NCI-H460 (cell line): ENCODE data around the gene EPHB4. TPM values are rescaled to one million over a fixed set of nuclear protein-coding genes. Genes with fewer than 3 reads are reported as not detected.

Experiments used
- DNase-seq: peaks from one replicate; pipeline ENCODE4 v3.0.0-alpha.2; 2016; ENCODE audit warnings: low read depth; ENCODE audit errors: extremely low read depth
- polyA plus RNA-seq: library from polyadenylated mRNA; depleted of rRNA; stranded (reverse); fragments of >200 nt; gene quantifications from 2 replicates; pipeline ENCODE4 v1.2.3, GENCODE V29; 2014; cell fraction: nucleus; rRNA removed
- total RNA-seq: library from RNA; depleted of rRNA; stranded (reverse); fragments of >200 nt; shearing (Covaris generic); gene quantifications from 2 replicates; pipeline ENCODE4 v1.2.3, GENCODE V29; 2014; rRNA removed

EPHB4 gene
- 45.3 and 49.1 TPM in 2 replicates for total RNA-seq
- 41.7 and 47.0 TPM in 2 replicates for polyA plus RNA-seq

GRCh38 chr7:100827330-100828226, at the start of gene EPHB4:
Gene EPHB4, minus strand, starts transcription at chr7:100827523. Its CDS starts 493 bp downstream, at chr7:100827030.
- DNase-seq, result peak; percentile 73

GRCh38 chr7:100875356-100875751, 48.0 kb upstream of the EPHB4 start:
- DNase-seq, result no peak

- DNase-seq, result peak; percentile 98
These were observed 47.4 kb upstream of the EPHB4 start, which contains the start of gene SRRT for GRCh38 chr7:100874577-100875355. Gene SRRT, plus strand, starts transcription at chr7:100875103. Its CDS starts 488 bp downstream, at chr7:100875591.

GRCh38 chr7:100874300-100874576, 46.9 kb upstream of the EPHB4 start:
- no peak for DNase-seq

GRCh38 chr7:100873599-100874299, 46.4 kb upstream of the EPHB4 start:
- DNase-seq, result no peak

- no peak for DNase-seq
These were observed 40.6 kb upstream of the EPHB4 start for GRCh38 chr7:100867776-100868485.

- DNase-seq, result peak; percentile 76
These were observed 39.9 kb upstream of the EPHB4 start, which contains the start of gene TRIP6 for GRCh38 chr7:100867040-100867775. Gene TRIP6, plus strand, starts transcription at chr7:100867387. Its CDS starts 111 bp downstream, at chr7:100867498.

GRCh38 chr7:100866729-100867039, 39.4 kb upstream of the EPHB4 start:
- no peak for DNase-seq

GRCh38 chr7:100865938-100866728, 38.8 kb upstream of the EPHB4 start:
- peak; percentile 64 for DNase-seq

- DNase-seq, result no peak
These were observed 38.1 kb upstream of the EPHB4 start for GRCh38 chr7:100865372-100865911.

- DNase-seq, result no peak
These were observed 37.0 kb upstream of the EPHB4 start for GRCh38 chr7:100864263-100864845.

GRCh38 chr7:100863406-100863950, 36.2 kb upstream of the EPHB4 start:
- no peak for DNase-seq

- no peak for DNase-seq
These were observed 34.3 kb upstream of the EPHB4 start for GRCh38 chr7:100861616-100861985.

GRCh38 chr7:100860702-100861615, 33.6 kb upstream of the EPHB4 start:
- DNase-seq, result no peak

- no peak for DNase-seq
These were observed 32.5 kb upstream of the EPHB4 start for GRCh38 chr7:100859856-100860255.

- DNase-seq, result no peak
These were observed 29.6 kb upstream of the EPHB4 start for GRCh38 chr7:100856871-100857282.

GRCh38 chr7:100855515-100855914, 28.2 kb upstream of the EPHB4 start:
- no peak for DNase-seq
